Adrenal gland (tissue), 12 donors: ENCODE results near the gene RFPL1. TPM values are rescaled to one million over a fixed set of nuclear protein-coding genes. Genes with fewer than 3 reads are reported as not detected.
"Not testable (repeated sequence)": the region's sequence is repeated elsewhere in the genome, so short reads cannot be mapped to it uniquely, and the experiment has no call there.

Experiments
- DNase-seq, 7 donors: peaks; one replicate each; pipeline ENCODE4 v3.0.0-alpha.2; 2019 to 2020
- H3K27ac ChIP-seq, 5 donors: fragments of 200-600 bp; sonication (generic) in 4 of 5; 1 replicate in 3 of 5; 2 replicates in 2 of 5; pipeline versions ENCODE4 v1.5.1 to v1.8.0; 2016 to 2020; ENCODE audit warnings: mild to moderate bottlenecking in 1 of 5
- H3K27me3 ChIP-seq: fragments of 200-600 bp; 2 replicates; pipeline ENCODE4 v1.8.0; 2021
- H3K36me3 ChIP-seq, 2 donors: fragments of 200-600 bp; replicated peaks in 1 of 2; 1 replicate in 1 of 2; 2 replicates in 1 of 2; pipeline versions ENCODE4 v1.5.1 to v1.8.0; 2018 to 2022
- H3K4me1 ChIP-seq, 2 donors: fragments of 200-600 bp; replicated peaks in 1 of 2; 1 replicate in 1 of 2; 2 replicates in 1 of 2; pipeline versions ENCODE4 v1.5.1 to v1.8.0; 2018 to 2021
- H3K4me3 ChIP-seq, 4 donors: fragments of 200-600 bp; sonication (generic) in 3 of 4; one replicate each; pipeline ENCODE4 v1.5.1; 2016 to 2018
- H3K9me3 ChIP-seq, 3 donors: fragments of 200-600 bp; sonication (generic) in 1 of 3; replicated peaks in 1 of 3; 1 replicate in 2 of 3; 2 replicates in 1 of 3; pipeline versions ENCODE4 v1.5.1 to v1.8.0; 2016 to 2021
- CTCF ChIP-seq, 6 experiments: fragments of 450-650 bp in 4 of 6; fragments of 200-600 bp in 2 of 6; sonication (generic) in 1 of 6; IDR thresholded peaks; 1 replicate in 5 of 6; 2 replicates in 1 of 6; pipeline versions ENCODE4 v1.5.1 to v1.8.0; 2016 to 2021; ENCODE audit warnings: antibody characterized with exemption in 6 of 6, mild to moderate bottlenecking in 2 of 6, moderate library complexity in 1 of 6
- POLR2A ChIP-seq, 2 donors: fragments of 450-650 bp; IDR thresholded peaks; one replicate each; pipeline ENCODE4 v1.6.1; 2017; ENCODE audit warnings: antibody characterized with exemption in 2 of 2, mild to moderate bottlenecking in 2 of 2, moderate library complexity in 1 of 2
- WGBS, 4 donors: extraction: QIAGEN DNeasy Blood & Tissue Kit in 2 of 4; methylation state at CpG; one replicate each; pipeline versions ENCODE4 v1.1.5 to v1.1.7; 2013 to 2017; 5-methylcytosine and 5-hydroxymethylcytosine counted together
- intact Hi-C, 2 donors: fragments of 100-400 bp; cut with DNase I; formaldehyde crosslinking; loops; one replicate each; pipeline versions ENCODE4 v1.14.1 to v1.15.0; 2022 to 2023
- polyA plus RNA-seq, 3 donors: library from polyadenylated mRNA; stranded (reverse); fragments of 200-250 nt in 2 of 3; fragments of 350-450 nt in 1 of 3; fragmentation: Illumina TruSeq in 1 of 3; extraction: RNeasy Lipid Tissue Mini Kit (QIAGEN cat#74804) in 1 of 3; gene quantifications; one replicate each; pipeline ENCODE4 v1.2.3, GENCODE V29; 2013 to 2014
- small RNA-seq, 2 donors: library from RNA; depleted of rRNA; stranded (forward); fragments of <200 nt; gene quantifications; one replicate each; pipeline ENCODE3, GENCODE V24; 2016
- total RNA-seq, 9 donors: library from RNA; depleted of rRNA in 4 of 9; stranded (reverse); fragments of >200 nt in 4 of 9; fragments of 120-200 nt in 1 of 9; fragmentation: NEBNext Ultra II Directional in 1 of 9; extraction: Animal tissue kit (Norgen Biotek cat#: 25700) in 1 of 9; gene quantifications; one replicate each; pipeline versions ENCODE4 v1.1.0 to v1.2.4, GENCODE V29; 2013 to 2023
- donor health status: healthy with polysubstance abuse.
- donor health status: Bipolar disorder and iron deficiency.
- donor health status: DM: yes; HTN: yes; CAD: no.
- donor health status: DM: no; HTN: no; CAD: no.
- donor health status: DM: no; HTN: no; CAD: no.
- donor health status: DM: yes; HTN: yes; CAD: no.

RFPL1 gene
- total and polyA plus RNA-seq, 12 donors, result not detected

- 88 to 96% (median 93%) methylated on average over 3 of the region's 3 CpGs for WGBS, 4 donors
- intact Hi-C loops, result no loop called here
- Histone ChIP-seq H3K27me3 (no peaks in the 10 kb centered on the region), H3K4me3 (no peak overlapping the region), H3K36me3 (peaks cover 0 to 17% of the 10 kb centered on the region in 2 donors), H3K4me1 (peaks cover 31 to 35% of the 10 kb centered on the region in 2 donors), H3K27ac (no peak overlapping the region), H3K9me3 (no peaks in the 10 kb centered on the region)
- DNase-seq, result no peak
- no peak for TF ChIP-seq POLR2A (IDR thresholded peaks at IDR 0.05)
Observed at GRCh38 chr22:29484642-29485041, 46.3 kb downstream of the RFPL1 start.

DNA sequence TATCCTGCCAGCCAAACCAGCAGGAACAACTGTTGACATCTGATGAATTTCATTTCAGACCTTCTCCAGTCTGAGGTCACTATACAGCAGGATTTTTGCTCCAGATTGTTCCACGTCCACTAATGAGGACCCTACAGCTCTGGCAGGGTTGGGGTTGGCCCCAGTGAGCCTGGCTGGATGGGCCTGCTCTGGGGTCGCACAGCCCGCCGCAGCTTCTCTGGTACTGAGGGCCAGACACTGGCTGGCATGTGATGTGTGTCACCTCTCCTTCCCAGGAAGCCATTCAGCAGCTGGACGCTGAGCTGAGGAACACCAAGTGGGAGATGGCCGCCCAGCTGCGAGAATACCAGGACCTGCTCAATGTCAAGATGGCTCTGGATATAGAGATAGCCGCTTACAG is 47.1 kb downstream of the RFPL1 start:
- Histone ChIP-seq H3K36me3 (peaks cover 0 to 17% of the 10 kb centered on the region in 2 donors), H3K27me3 (no peaks in the 10 kb centered on the region), H3K4me3 (no peak overlapping the region), H3K9me3 (no peaks in the 10 kb centered on the region), H3K4me1 (peaks cover 23 to 27% of the 10 kb centered on the region in 2 donors), H3K27ac (no peak overlapping the region)
- WGBS, 4 donors, result 91 to 98% (median 94%) methylated on average over 6 to 8 of the region's 8 CpGs
- no peak for DNase-seq
- TF ChIP-seq POLR2A (IDR thresholded peaks at IDR 0.05) (no peak), CTCF (IDR thresholded peaks at IDR 0.05) (no peak)
- intact Hi-C loops, result no loop called here

GRCh38 chr22:29487426-29487986 is 49.1 kb downstream of the RFPL1 start:
- WGBS, 4 donors, result 78 to 98% (median 87%) methylated on average over 4 to 6 of the region's 6 CpGs
- H3K4me1 ChIP-seq, result peaks cover 6 to 8% of the 10 kb centered on the region in 2 donors
- TF ChIP-seq CTCF (IDR thresholded peaks at IDR 0.05) (no peak), POLR2A (IDR thresholded peaks at IDR 0.05) (no peak)

DNA sequence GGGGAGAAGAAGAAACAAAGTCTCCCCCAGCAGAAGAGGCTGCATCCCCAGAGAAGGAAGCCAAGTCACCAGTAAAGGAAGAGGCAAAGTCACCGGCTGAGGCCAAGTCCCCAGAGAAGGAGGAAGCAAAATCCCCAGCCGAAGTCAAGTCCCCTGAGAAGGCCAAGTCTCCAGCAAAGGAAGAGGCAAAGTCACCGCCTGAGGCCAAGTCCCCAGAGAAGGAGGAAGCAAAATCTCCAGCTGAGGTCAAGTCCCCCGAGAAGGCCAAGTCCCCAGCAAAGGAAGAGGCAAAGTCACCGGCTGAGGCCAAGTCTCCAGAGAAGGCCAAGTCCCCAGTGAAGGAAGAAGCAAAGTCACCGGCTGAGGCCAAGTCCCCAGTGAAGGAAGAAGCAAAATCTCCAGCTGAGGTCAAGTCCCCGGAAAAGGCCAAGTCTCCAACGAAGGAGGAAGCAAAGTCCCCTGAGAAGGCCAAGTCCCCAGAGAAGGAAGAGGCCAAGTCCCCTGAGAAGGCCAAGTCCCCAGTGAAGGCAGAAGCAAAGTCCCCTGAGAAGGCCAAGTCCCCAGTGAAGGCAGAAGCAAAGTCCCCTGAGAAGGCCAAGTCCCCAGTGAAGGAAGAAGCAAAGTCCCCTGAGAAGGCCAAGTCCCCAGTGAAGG is 50.9 kb downstream of the RFPL1 start:
- peaks cover 0 to 17% of the 10 kb centered on the region in 2 donors for H3K36me3 ChIP-seq
- H3K27ac ChIP-seq, result peak overlapping the region in 1 of 5 donors; percentile 1
- H3K27me3 ChIP-seq, H3K9me3 ChIP-seq, H3K4me3 ChIP-seq, H3K4me1 ChIP-seq, intact Hi-C loops: not testable (repeated sequence)
- peak in 3 of 7 donors; percentile 18 to 28 (median 23) for DNase-seq
- WGBS, 4 donors, result 65 to 73% (median 72%) methylated on average over 8 of the region's 8 CpGs

More at GRCh38 chr22:29487426-29487986, 49.1 kb downstream of the RFPL1 start:
- DNase-seq, result no peak
- H3K4me3 ChIP-seq, result no peak overlapping the region
- no peak overlapping the region for H3K27ac ChIP-seq
- intact Hi-C loops, result no loop called here
- peaks cover 0 to 17% of the 10 kb centered on the region in 2 donors for H3K36me3 ChIP-seq
- no peaks in the 10 kb centered on the region for H3K9me3 ChIP-seq
- H3K27me3 ChIP-seq, result no peaks in the 10 kb centered on the region

DNA sequence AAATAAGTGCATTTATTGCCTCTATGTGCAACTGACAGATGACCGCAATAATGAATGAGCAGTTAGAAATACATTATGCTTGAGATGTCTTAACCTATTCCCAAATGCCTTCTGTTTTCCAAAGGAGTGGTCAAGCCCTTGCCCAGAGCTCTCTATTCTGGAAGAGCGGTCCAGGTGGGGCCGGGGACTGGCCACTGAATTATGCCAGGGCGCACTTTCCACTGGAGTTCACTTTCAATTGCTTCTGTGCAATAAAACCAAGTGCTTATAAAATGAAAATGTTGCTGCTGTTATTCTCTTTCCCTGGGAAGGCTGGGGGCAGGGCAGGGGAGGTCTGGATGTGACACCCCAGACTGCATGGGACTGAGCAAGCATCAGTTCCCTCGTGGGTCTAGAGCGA is 52.6 kb downstream of the RFPL1 start:
- TF ChIP-seq CTCF (IDR thresholded peaks at IDR 0.05) (no peak), POLR2A (IDR thresholded peaks at IDR 0.05) (no peak)
- no peak overlapping the region for H3K27ac ChIP-seq
- H3K36me3 ChIP-seq, result peaks cover 0 to 7% of the 10 kb centered on the region in 2 donors
- DNase-seq, result no peak
- no peaks in the 10 kb centered on the region for H3K4me1 ChIP-seq
- WGBS, 4 donors, result 92 to 96% (median 94%) methylated on average over 5 to 6 of the region's 6 CpGs
- no peaks in the 10 kb centered on the region for H3K9me3 ChIP-seq
- intact Hi-C loops, result no loop called here
- no peak overlapping the region for H3K4me3 ChIP-seq
- H3K27me3 ChIP-seq, result no peaks in the 10 kb centered on the region

Small RNA genes lying within 50 kb of the gene (small RNA-seq; reads per million reads assigned to genes)
- gene AC000041.1, result 0 reads per million in 2 donors

Other genes with a start within 250 kb of the RFPL1 start
- 10 to 100 TPM; 12.7 to 70.9 (median 42.8) TPM for gene EMID1, start 232.7 kb upstream of the RFPL1 start, total RNA-seq
- 10 to 100 TPM in 2 of 3 donors, 1 to 10 TPM in 1; 2.5 to 36.9 (median 35.2) TPM for gene EMID1, start 232.7 kb upstream of the RFPL1 start, polyA plus RNA-seq
- 100 to 1,000 TPM in 1 of 9 donors, 10 to 100 TPM in 8; 27.4 to 103 (median 42.4) TPM for gene RHBDD3, start 170.6 kb upstream of the RFPL1 start, total RNA-seq
- 10 to 100 TPM; 12.2 to 76.3 (median 48.2) TPM for gene RHBDD3, start 170.6 kb upstream of the RFPL1 start, polyA plus RNA-seq
- gene EWSR1, start 170.3 kb upstream of the RFPL1 start, total RNA-seq, result 100 to 1,000 TPM; 152 to 302 (median 193) TPM
- gene EWSR1, start 170.3 kb upstream of the RFPL1 start, polyA plus RNA-seq, result 100 to 1,000 TPM; 269 to 351 (median 278) TPM
- gene GAS2L1, start 131.9 kb upstream of the RFPL1 start, total RNA-seq, result 10 to 100 TPM in 8 of 9 donors, 1 to 10 TPM in 1; 5.3 to 87.3 (median 55.0) TPM
- gene GAS2L1, start 131.9 kb upstream of the RFPL1 start, polyA plus RNA-seq, result 10 to 100 TPM in 2 of 3 donors, 1 to 10 TPM in 1; 3.6 to 42.1 (median 33.1) TPM
- gene RASL10A, start 122.9 kb upstream of the RFPL1 start, total RNA-seq, result 1 to 10 TPM in 7 of 9 donors, under 1 TPM in 2; 0.33 to 3.7 (median 1.5) TPM
- 10 to 100 TPM in 1 of 3 donors, 1 to 10 TPM in 1, under 1 TPM in 1; 0.51 to 14.4 (median 9.1) TPM for gene RASL10A, start 122.9 kb upstream of the RFPL1 start, polyA plus RNA-seq
- gene AP1B1, start 50.0 kb upstream of the RFPL1 start, total RNA-seq, result 100 to 1,000 TPM in 8 of 9 donors, 10 to 100 TPM in 1; 59.5 to 190 (median 121) TPM
- gene AP1B1, start 50.0 kb upstream of the RFPL1 start, polyA plus RNA-seq, result 10 to 100 TPM; 47.6 to 69.5 (median 55.8) TPM
- gene NEFH, start 41.6 kb downstream of the RFPL1 start, total RNA-seq, result 10 to 100 TPM in 8 of 9 donors, 1 to 10 TPM in 1; 6.8 to 35.6 (median 21.7) TPM
- 10 to 100 TPM; 11.9 to 81.1 (median 19.5) TPM for gene NEFH, start 41.6 kb downstream of the RFPL1 start, polyA plus RNA-seq
- gene THOC5, start 115.2 kb downstream of the RFPL1 start, total RNA-seq, result 10 to 100 TPM; 13.2 to 38.4 (median 28.0) TPM
- gene THOC5, start 115.2 kb downstream of the RFPL1 start, polyA plus RNA-seq, result 10 to 100 TPM; 23.7 to 42.4 (median 24.2) TPM
- 100 to 1,000 TPM in 1 of 9 donors, 10 to 100 TPM in 8; 40.9 to 129 (median 64.0) TPM for gene NIPSNAP1, start 142.5 kb downstream of the RFPL1 start, total RNA-seq
- 10 to 100 TPM; 33.1 to 85.7 (median 35.3) TPM for gene NIPSNAP1, start 142.5 kb downstream of the RFPL1 start, polyA plus RNA-seq
- 10 to 100 TPM; 28.8 to 67.4 (median 53.7) TPM for gene NF2, start 165.1 kb downstream of the RFPL1 start, total RNA-seq
- 10 to 100 TPM; 12.2 to 22.2 (median 18.6) TPM for gene NF2, start 165.1 kb downstream of the RFPL1 start, polyA plus RNA-seq